PC-3 (cell line): ENCODE measurements around the gene MRPL51.

Experiments used
- EZH2 ChIP-seq: fragments of 300-600 bp; sonication (generic); IDR thresholded peaks from one replicate; pipeline ENCODE4 v1.6.1; 2017; ENCODE audit warnings: antibody characterized with exemption, mild to moderate bottlenecking, low read length; ENCODE audit not compliant: unreplicated experiment
- EZH2phosphoT487 ChIP-seq: fragments of 300-600 bp; sonication (generic); IDR thresholded peaks from 2 replicates; pipeline ENCODE4 v1.6.1; 2018; ENCODE audit warnings: mild to moderate bottlenecking, antibody characterized with exemption, low read length, borderline replicate concordance
- TF ChIP-seq, protein P1 (sequence below): fragments of 300-600 bp; sonication (generic); conservative IDR thresholded peaks from 2 replicates; pipeline ENCODE4 v1.5.1; 2017; ENCODE audit warnings: antibody characterized with exemption, low read depth, mild to moderate bottlenecking, low read length

DNA sequence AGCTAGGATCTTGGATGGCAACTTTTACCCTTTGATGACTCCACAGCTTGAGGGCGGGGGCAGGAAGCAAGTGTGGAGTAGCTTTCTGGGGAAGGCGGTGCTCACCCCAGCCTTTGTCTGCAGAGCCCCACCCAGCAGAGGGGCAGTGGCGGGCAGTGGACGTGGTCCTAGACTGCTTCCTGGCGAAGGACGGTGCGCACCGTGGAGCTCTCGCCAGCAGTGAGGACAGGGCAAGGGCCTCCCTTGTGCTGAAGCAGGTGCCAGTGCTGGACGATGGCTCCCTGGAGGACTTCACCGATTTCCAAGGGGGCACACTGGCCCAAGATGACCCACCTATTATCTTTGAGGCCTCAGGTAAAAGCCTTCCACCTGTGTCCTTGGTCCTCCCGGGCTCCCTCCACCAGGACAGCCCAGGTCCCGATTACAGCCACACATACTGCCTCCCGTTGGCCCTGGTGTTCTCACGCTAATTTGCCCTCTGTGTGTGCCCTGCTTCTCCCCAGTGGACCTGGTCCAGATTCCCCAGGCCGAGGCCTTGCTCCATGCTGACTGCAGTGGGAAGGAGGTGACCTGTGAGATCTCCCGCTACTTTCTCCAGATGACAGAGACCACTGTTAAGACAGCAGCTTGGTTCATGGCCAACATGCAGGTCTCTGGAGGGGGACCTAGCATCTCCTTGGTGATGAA, 40.0 kb downstream of the MRPL51 start:
- TF ChIP-seq, protein P1, sequence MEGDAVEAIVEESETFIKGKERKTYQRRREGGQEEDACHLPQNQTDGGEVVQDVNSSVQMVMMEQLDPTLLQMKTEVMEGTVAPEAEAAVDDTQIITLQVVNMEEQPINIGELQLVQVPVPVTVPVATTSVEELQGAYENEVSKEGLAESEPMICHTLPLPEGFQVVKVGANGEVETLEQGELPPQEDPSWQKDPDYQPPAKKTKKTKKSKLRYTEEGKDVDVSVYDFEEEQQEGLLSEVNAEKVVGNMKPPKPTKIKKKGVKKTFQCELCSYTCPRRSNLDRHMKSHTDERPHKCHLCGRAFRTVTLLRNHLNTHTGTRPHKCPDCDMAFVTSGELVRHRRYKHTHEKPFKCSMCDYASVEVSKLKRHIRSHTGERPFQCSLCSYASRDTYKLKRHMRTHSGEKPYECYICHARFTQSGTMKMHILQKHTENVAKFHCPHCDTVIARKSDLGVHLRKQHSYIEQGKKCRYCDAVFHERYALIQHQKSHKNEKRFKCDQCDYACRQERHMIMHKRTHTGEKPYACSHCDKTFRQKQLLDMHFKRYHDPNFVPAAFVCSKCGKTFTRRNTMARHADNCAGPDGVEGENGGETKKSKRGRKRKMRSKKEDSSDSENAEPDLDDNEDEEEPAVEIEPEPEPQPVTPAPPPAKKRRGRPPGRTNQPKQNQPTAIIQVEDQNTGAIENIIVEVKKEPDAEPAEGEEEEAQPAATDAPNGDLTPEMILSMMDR: no peak
- TF ChIP-seq EZH2: no peak
- no peak for TF ChIP-seq EZH2phosphoT487
